GM19240 (cell line): ENCODE results near the gene ZDHHC14.
A peak's percentile ranks its signal among the peaks of the same experiment; 100 is the strongest.
"Not testable (repeated sequence)": the region's sequence is repeated elsewhere in the genome, so short reads cannot be mapped to it uniquely, and the experiment has no call there.

Experiments
- DNase-seq: peaks from one replicate; pipeline ENCODE4 v3.0.0; 2011; ENCODE audit warnings: low spot score; ENCODE audit not compliant: insufficient read length

The ZDHHC14 gene

GRCh38 chr6:157380458-157380778 is 572 bp upstream of the ZDHHC14 start:
- DNase-seq: no peak

DNA sequence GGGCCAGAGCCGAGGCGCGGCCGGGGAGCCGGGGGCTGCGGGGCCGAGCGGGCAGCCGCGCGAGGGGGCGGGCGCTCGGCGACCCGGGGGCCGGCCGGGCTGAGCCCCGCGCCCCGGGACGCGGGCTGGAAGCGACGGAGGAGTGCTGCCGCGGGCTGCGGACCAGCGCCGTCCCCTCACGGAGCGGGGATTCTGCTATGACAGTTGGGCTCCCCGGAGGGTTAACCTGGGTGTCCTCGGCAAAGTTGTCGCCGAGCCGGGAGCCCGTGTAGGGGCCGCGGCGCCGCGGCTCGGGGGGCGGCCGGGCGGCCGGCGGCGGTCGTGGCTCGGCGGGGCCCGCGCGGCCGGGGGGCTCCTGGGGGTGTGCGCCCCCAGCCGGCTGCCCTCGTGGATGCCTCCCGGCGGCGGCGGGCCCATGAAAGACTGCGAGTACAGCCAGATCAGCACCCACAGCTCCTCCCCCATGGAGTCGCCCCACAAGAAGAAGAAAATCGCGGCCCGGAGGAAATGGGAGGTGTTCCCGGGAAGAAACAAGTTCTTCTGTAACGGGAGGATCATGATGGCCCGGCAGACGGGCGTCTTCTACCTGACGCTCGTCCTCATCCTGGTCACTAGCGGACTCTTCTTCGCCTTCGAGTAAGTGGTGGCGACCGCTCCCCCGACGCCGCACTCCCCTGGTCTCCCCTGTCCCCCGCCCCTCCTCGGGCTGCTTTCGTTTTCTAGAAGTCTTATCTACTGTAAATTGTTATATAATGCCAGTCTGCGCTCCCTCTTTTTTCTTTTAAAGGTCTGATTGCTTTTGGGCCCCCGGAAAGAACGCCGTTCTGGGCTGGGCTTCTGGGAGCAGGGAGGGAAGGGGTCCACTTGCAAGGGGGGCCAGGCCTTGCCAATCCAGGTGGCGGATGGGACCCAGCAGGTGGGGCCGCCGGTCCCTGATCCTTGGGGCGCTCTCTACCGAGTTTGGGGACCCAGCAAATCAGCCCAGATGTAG is 936 bp downstream of the ZDHHC14 start:
- peak; percentile 24 for DNase-seq

- no peak for DNase-seq
These were observed 1.8 kb downstream of the ZDHHC14 start for GRCh38 chr6:157382821-157383220.

GRCh38 chr6:157383471-157383870 is 2.5 kb downstream of the ZDHHC14 start:
- no peak for DNase-seq

GRCh38 chr6:157384962-157385361 is 4.0 kb downstream of the ZDHHC14 start:
- not testable (repeated sequence) for DNase-seq

DNA sequence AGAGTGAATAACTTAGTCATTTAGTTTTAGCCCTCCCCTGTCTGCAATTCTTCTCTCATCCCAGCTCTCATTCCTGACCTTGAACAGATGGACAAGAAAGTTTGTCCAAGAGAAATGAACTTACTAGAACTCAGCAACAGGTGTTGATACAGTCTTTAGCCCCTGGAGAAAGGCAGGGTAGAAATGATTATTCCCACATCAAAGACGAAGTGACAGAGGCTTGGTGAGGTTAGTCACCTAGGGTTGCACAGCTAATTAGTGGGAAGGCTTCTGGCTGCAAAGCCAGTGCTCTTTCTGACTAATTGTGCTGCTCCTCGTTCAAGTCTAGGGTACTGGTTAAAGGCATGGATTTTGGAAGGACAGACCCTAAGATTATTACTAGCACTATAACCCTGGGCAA is 4.5 kb downstream of the ZDHHC14 start:
- no peak for DNase-seq

GRCh38 chr6:157386023-157386422 is 5.0 kb downstream of the ZDHHC14 start:
- no peak for DNase-seq

GRCh38 chr6:157386454-157386853 is 5.5 kb downstream of the ZDHHC14 start:
- no peak for DNase-seq

DNA sequence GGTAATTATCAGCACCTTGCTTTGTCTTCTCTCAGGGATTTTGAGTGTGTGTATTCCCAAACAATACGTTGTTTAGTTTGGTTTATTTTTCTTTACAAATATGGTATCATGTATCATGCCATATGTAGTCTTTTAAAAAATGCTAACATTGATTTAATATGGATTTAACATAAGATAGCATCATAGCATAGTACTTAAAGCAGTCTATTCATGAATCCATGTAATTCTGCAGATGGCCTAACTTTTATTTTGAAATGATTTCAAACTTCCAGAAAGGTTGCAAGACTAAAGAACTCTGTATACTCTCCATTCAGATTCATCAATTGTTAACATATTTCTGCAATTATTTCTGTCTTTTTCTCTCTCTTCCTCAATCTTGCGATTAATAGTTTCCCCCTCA is 7.9 kb downstream of the ZDHHC14 start:
- DNase-seq: no peak

GRCh38 chr6:157390273-157391060 is 9.5 kb downstream of the ZDHHC14 start:
- no peak for DNase-seq

GRCh38 chr6:157392927-157393668 is 12.1 kb downstream of the ZDHHC14 start:
- no peak for DNase-seq

DNA sequence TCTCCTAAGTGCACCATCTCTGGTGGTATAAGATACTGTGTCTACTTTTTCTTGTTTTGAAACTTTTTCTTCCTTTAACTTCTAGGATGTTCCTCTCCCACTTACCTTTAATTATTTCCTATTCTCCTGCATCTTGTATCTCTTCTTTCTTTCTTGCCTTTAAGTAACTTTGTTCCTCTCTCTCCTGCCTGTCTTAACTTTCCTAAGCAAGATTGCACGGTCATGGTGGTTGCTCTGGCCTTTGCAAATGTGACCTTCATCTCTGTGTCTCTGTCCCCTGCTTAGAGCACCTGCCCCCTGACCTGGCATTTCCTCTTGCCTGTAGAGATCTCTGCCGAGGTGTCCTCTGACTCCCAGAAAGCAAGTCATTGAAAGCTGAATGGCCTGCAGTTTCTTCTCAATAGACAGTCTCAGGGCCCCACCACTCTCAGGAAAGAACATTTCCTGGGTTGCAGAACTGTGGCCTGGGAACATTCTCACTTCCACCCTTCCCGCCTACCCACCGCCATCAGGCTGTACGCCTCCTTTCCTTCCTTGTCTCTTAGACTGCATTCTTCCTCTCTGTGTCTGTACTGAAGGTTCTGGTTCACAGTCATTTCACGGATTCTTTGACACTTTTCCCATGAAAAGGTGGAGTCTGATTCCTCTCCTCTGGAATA is 12.8 kb downstream of the ZDHHC14 start:
- DNase-seq: no peak

- DNase-seq: not testable (repeated sequence)
These were observed 14.2 kb downstream of the ZDHHC14 start for GRCh38 chr6:157395199-157395598.

- DNase-seq: no peak
These were observed 15.0 kb downstream of the ZDHHC14 start for GRCh38 chr6:157396026-157396425.

DNA sequence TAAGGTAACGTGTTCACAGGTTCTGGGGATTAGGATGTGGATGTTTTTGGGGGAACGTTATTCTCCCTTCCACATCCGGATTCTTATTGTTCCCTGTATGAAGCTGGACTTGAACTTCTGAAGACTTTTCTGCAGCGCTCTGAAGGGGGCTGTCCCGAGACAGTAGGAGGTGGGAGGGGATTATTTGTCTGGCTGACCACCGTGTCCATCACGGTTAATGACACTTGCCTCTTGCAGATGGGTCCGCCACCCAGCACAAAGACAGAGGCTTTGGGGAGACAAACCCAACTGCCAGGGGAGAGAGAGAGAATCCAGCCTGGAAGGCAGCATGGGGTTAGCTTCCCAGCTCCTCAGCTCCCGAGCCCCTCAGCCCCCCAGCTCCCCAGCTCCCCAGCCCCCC is 16.7 kb downstream of the ZDHHC14 start:
- no peak for DNase-seq

- DNase-seq: no peak
These were observed 17.2 kb downstream of the ZDHHC14 start for GRCh38 chr6:157398151-157398550.

DNA sequence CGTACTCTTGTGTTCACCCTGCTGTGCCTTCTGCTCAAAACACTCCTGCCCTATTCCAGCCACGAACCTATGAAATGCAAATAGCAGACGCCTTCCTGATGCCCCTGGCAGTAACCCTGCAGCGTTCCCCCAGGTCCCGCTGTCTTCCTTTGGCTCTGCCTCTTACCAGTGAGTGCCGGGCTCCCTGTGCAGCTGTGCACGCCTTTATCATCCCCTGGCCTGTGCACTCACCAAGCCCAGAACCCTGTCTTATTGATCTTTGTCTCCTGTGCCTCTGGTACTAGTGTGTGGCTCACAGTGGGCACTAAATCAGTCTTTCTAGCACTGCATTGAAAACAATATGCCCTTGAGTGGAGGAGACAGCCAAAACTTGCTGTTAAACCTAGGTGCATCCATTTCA is 19.7 kb downstream of the ZDHHC14 start:
- no peak for DNase-seq

GRCh38 chr6:157401734-157402338 is 20.8 kb downstream of the ZDHHC14 start:
- DNase-seq: no peak

DNA sequence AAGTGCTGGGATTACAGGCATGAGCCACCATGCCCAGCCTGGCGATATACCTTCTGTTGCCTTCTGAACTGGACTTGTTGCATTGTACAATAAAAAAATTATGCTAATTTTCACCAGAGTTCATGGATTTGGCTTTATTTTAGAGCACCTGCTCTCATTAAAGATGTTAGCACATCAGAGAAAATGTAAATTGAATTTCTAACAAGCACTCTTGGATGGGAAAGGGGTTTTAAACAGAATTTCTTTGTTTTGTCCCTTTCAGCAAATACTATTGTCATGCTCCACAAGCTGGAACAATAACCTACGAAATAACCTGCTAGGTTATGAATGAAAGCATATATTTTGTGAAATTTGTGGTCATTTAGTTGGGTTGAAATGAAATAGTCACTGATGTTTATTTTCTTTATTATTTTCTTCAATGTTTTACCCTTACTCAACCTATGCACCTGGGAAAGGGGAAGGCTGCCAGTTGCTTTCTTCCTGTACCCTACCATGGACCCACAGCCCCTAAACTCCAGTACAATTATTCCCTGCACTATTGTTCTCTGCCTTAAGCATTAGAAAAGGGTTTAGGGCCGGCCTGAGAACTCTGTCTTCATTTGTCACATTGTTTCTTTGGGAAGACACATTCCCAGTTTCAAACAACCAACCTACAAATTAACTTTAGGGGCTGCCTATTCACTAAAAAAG is 22.2 kb downstream of the ZDHHC14 start:
- no peak for DNase-seq

DNA sequence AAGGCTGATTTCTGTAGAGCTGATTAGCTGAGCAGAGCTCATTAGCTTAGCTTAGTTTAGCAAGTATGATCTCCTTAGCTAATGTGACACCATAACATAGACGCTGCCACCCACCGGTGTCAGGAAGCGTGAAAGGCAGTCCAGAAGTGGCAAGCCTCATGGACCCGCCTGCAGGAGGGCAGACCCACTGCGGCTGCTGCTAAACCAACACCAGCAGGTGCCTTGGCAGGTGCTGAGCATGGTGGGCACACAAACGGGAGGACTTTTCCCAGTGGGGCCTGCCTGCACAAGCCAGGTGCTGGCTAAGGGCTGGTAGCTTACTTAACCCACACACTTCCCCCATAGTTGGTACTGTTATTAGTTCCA is 22.7 kb downstream of the ZDHHC14 start:
- DNase-seq: no peak
